Astrocyte (in vitro differentiated cells and primary cell): Measurements from ENCODE around the gene UBE2E3.

Experiments used
- CTCF ChIP-seq: IDR thresholded peaks from 2 replicates; pipeline ENCODE4 v1.5.1; 2011; ENCODE audit warnings: low read depth, mild to moderate bottlenecking, inconsistent platforms, low read length, moderate library complexity; ENCODE audit not compliant: insufficient read depth
- EZH2 ChIP-seq: IDR thresholded peaks from 2 replicates; pipeline ENCODE4 v1.6.1; 2012; ENCODE audit warnings: mild to moderate bottlenecking, low read length, inconsistent platforms; ENCODE audit not compliant: insufficient read depth

- TF ChIP-seq EZH2: no peak
- TF ChIP-seq CTCF: no peak
These were observed 115.1 kb downstream of the UBE2E3 start for GRCh38 chr2:181095486-181095885.
